ENCODE data around the gene MSTO1.

DNA sequence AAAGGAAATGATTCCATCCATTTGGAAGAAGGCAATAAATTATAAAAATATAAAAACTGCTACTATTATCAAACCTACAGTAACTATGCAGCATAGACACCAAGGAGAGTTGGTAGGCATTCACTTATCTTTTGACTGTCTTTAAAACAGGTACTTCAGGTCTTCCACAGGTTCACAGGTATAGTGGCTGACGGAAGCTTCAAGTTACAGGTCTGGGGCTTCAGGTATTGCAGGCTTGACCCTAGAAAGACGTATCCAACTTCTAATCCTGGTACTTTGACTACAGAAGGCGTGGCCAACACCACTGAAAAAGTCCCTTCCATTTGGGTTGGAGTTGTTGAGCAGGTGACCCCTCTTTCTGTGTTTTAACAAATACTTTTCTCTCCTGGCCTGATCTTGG lies 42.9 kb downstream of the MSTO1 start:
- TF ChIP-seq POLR2AphosphoS5 (IDR thresholded peaks at IDR 0.05; ENCODE audit: low read depth, low read length) (no peak), TAF1 (IDR thresholded peaks at IDR 0.05; ENCODE audit: borderline replicate concordance, low read depth, low read length) (no peak), POLR2A (IDR thresholded peaks at IDR 0.05; ENCODE audit: low read depth, low read length) (no peak)

Measured in GM12892 (cell line).